Activated CD8-positive, alpha-beta T cell treated with anti-CD3 and anti-CD28 coated beads for 36 hours (primary cell): ENCODE data around the gene ALDH1A1. TPM values are rescaled to one million over a fixed set of nuclear protein-coding genes. Genes with fewer than 3 reads are reported as not detected.

ENCODE experiments used
- ATAC-seq: fragments of 200-7000 bp; cut with Tn5 transposase; one replicate; pipeline ENCODE4 v1.10.0; 2021; ENCODE audit warnings: mild to moderate bottlenecking, moderate library complexity
- CTCF ChIA-PET: fragments of 350-600 bp; sonication (Branson Sonifier 250); formaldehyde crosslinking; loops from one replicate; lab custom pipeline; 2021; ENCODE audit warnings: antibody characterized with exemption; lab: Charles Lee
- POLR2A ChIA-PET: fragments of 350-600 bp; sonication (Branson Sonifier 250); formaldehyde crosslinking; loops from one replicate; lab custom pipeline; 2021; ENCODE audit warnings: antibody characterized with exemption; lab: Charles Lee
- DNase-seq: peaks from one replicate; pipeline ENCODE4 v3.0.0-alpha.2; 2020
- H3K27ac Mint-ChIP-seq: one replicate; pipeline ENCODE4 v1.8.0; 2021; ENCODE audit warnings: mild to moderate bottlenecking, mixed read lengths
- H3K27me3 Mint-ChIP-seq: one replicate; pipeline ENCODE4 v1.8.0; 2021; ENCODE audit warnings: mixed read lengths
- H3K36me3 Mint-ChIP-seq: one replicate; pipeline ENCODE4 v1.8.0; 2021; ENCODE audit warnings: low read depth, mixed read lengths
- H3K4me1 Mint-ChIP-seq: one replicate; pipeline ENCODE4 v1.8.0; 2021; ENCODE audit warnings: low read depth, mixed read lengths
- H3K4me3 Mint-ChIP-seq: one replicate; pipeline ENCODE4 v1.8.0; 2021; ENCODE audit warnings: mild to moderate bottlenecking, moderate library complexity, mixed read lengths
- H3K9me3 Mint-ChIP-seq: one replicate; pipeline ENCODE4 v1.8.0; 2021; ENCODE audit warnings: mixed read lengths
- intact Hi-C: fragments of 100-400 bp; cut with micrococcal nuclease; formaldehyde crosslinking; loops from one replicate; pipeline ENCODE4 v1.10.0; 2022
- total RNA-seq, 2 experiments: library from RNA; stranded (reverse); gene quantifications; one replicate each; pipeline ENCODE4 v1.2.3, GENCODE V29; 2021
- TF ChIP-seq, protein P1 (sequence below): fragments of 200-600 bp; IDR thresholded peaks from one replicate; pipeline ENCODE4 v1.8.0; 2022; ENCODE audit warnings: antibody characterized with exemption, mild to moderate bottlenecking

Gene ALDH1A1
- total RNA-seq, 2 experiments from 2014 or later = not detected

- ATAC-seq = no peak
- Mint-ChIP-seq H3K27me3 (peaks cover 1% of the 10 kb centered on the region), H3K27ac (no peak overlapping the region), H3K4me1 (no peaks in the 10 kb centered on the region), H3K36me3 (no peaks in the 10 kb centered on the region), H3K9me3 (no peaks in the 10 kb centered on the region), H3K4me3 (no peak overlapping the region)
- POLR2A ChIA-PET = no interaction called here
- TF ChIP-seq, protein P1, sequence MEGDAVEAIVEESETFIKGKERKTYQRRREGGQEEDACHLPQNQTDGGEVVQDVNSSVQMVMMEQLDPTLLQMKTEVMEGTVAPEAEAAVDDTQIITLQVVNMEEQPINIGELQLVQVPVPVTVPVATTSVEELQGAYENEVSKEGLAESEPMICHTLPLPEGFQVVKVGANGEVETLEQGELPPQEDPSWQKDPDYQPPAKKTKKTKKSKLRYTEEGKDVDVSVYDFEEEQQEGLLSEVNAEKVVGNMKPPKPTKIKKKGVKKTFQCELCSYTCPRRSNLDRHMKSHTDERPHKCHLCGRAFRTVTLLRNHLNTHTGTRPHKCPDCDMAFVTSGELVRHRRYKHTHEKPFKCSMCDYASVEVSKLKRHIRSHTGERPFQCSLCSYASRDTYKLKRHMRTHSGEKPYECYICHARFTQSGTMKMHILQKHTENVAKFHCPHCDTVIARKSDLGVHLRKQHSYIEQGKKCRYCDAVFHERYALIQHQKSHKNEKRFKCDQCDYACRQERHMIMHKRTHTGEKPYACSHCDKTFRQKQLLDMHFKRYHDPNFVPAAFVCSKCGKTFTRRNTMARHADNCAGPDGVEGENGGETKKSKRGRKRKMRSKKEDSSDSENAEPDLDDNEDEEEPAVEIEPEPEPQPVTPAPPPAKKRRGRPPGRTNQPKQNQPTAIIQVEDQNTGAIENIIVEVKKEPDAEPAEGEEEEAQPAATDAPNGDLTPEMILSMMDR = no peak
- DNase-seq = no peak
- intact Hi-C loops = no loop called here
- CTCF ChIA-PET = no interaction called here
These were observed 39.4 kb downstream of the ALDH1A1 start for GRCh38 chr9:72913382-72914009.

DNA sequence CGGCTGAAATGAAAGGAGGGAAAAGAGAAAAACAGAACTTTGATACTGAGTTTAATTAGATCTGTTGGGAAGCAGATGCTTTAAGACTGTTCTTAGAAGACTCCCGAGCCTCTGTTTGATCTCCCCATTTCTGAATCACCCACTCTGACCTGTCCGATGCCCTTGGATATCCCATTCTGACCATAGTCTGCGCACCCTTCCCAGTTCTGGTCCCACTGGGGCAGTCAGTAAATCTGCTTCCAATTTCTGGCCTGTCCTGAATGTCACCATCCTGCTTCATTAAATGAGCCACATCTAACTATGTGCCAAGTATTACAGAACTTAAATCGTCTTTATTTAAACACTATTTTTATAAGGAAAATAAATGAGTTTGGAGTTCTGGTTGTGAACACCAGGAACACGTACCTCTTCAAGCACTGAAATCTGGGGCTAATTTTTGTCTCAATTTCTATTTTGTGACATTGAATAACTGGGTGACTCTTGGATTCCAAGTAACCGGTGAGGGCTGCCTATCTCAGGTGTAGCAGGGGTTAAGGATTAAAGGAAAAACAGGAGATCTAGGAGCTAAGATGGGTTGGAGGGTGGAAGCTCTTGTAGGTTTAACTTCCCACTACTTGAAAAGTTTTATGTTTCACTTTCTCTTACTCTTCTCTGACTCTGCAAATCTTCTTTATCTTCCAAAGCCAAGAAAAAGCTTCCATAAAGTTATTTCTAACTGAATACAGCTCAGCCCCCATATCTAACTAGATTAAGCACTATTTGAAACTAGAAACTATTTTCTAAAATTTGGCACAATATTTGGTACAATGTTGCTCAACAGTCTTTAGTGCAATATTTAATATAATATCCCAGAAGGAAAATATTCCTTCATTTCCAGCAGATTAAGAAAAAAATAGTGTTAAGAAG lies 40.1 kb downstream of the ALDH1A1 start:
- H3K27me3 Mint-ChIP-seq = peaks cover 1% of the 10 kb centered on the region
- intact Hi-C loops = no loop called here
- ChIA-PET POLR2A (no interaction called here), CTCF (no interaction called here)
- no peak overlapping the region for H3K27ac Mint-ChIP-seq
- TF ChIP-seq, protein P1 = no peak
- no peaks in the 10 kb centered on the region for H3K36me3 Mint-ChIP-seq
- H3K4me1 Mint-ChIP-seq = no peaks in the 10 kb centered on the region
- ATAC-seq (no peak), DNase-seq (no peak)
- H3K9me3 Mint-ChIP-seq = no peaks in the 10 kb centered on the region
- H3K4me3 Mint-ChIP-seq = no peak overlapping the region

DNA sequence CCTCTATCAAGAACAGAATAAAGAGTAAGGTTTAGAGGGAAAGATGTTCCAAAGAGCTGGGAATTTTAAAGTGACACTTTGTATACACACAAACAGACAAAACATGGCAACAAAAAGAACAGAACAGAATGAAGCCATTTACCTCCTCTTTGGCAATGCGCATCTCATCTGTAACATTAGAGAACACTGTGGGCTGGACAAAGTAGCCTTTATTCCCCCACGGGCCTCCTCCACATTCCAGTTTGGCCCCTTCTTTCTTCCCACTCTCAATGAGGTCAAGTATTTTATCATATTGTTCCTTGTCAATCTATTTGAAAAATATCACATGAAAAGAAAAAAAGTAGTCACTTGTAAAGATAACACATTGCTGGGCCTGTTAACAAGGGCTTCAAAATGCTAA lies 41.0 kb downstream of the ALDH1A1 start:
- intact Hi-C loops = no loop called here
- POLR2A ChIA-PET = no interaction called here

DNA sequence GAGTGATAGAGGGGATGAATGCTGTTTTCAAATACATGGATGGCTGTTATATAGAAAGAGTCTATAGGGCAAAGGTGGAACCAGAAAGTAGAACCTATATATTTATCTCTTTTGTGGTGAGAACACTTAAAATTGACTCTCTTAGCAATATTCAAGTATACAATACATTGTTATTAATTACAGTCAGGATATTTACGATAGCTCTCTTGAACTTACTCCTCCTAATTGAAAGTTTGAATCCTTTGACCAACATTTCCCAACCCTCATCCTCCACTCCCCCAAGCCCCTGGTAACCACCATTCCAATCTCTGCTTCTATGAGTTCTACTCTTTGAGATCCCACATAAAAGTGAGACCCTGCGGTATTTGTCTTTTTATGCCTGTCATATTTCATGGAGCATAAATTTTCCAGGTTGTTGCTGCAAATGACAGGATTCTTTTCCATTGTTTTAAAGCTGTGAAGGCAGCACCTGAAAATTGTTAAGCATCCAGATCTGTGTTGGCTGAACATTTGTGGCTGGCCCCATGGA lies 41.5 kb downstream of the ALDH1A1 start:
- intact Hi-C loops = no loop called here
- H3K27me3 Mint-ChIP-seq = peaks cover 1% of the 10 kb centered on the region
- ATAC-seq (no peak), DNase-seq (no peak)
- no peaks in the 10 kb centered on the region for H3K36me3 Mint-ChIP-seq
- ChIA-PET POLR2A (no interaction called here), CTCF (interaction anchor here (1.3 kb wide), 1 partner anchor 10 kb away, joined by 3 read pairs; no protein-coding TSS in a partner anchor)
- TF ChIP-seq, protein P1 = no peak
- H3K27ac Mint-ChIP-seq = no peak overlapping the region
- H3K4me3 Mint-ChIP-seq = no peak overlapping the region
- no peaks in the 10 kb centered on the region for H3K4me1 Mint-ChIP-seq
- H3K9me3 Mint-ChIP-seq = no peaks in the 10 kb centered on the region

More for the DNA sequence above, 41.0 kb downstream of the ALDH1A1 start:
- CTCF ChIA-PET = no interaction called here
- Mint-ChIP-seq H3K27me3 (peaks cover 1% of the 10 kb centered on the region), H3K27ac (no peak overlapping the region), H3K9me3 (no peaks in the 10 kb centered on the region), H3K4me3 (no peak overlapping the region), H3K36me3 (no peaks in the 10 kb centered on the region), H3K4me1 (no peaks in the 10 kb centered on the region)
- DNase-seq = no peak
- TF ChIP-seq, protein P1 = no peak
- ATAC-seq = no peak

DNA sequence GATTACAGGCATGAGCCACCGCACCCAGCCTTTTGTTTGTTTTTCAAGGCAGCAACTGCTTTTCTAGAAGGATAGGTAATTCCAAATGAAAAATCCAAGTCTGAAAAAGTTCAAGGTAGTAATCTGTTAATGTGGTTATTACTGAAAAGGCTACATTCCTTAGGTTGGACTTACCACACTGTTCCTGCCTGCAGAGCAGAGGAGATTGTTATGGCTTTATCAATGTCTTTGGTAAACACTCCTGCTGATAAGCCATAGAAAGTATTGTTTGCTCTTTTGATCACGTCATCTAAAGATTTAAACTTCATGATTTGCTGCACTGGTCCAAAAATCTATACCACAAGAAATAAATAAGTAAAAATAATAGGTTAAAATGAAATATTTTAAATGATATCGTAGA lies 43.4 kb downstream of the ALDH1A1 start:
- CTCF ChIA-PET = no interaction called here

More for the DNA sequence above, 43.4 kb downstream of the ALDH1A1 start:
- H3K27ac Mint-ChIP-seq = no peak overlapping the region
- DNase-seq (no peak), ATAC-seq (no peak)
- H3K9me3 Mint-ChIP-seq = no peaks in the 10 kb centered on the region
- TF ChIP-seq, protein P1 = no peak
- no peaks in the 10 kb centered on the region for H3K4me1 Mint-ChIP-seq
- H3K4me3 Mint-ChIP-seq = no peak overlapping the region
- intact Hi-C loops = no loop called here
- POLR2A ChIA-PET = no interaction called here
- peaks cover 1% of the 10 kb centered on the region for H3K27me3 Mint-ChIP-seq
- H3K36me3 Mint-ChIP-seq = no peaks in the 10 kb centered on the region
